A673 (cell line): Measurements from ENCODE around the gene AHCYL2.

Experiments used
- CTCF ChIP-seq: fragments of 300-800, 200-600 bp; sonication (generic); conservative IDR thresholded peaks from 2 replicates; pipeline ENCODE4 v1.5.1; 2017; ENCODE audit warnings: low read depth, mild to moderate bottlenecking, antibody characterized with exemption, low read length, moderate library complexity, mixed read lengths
- EZH2 ChIP-seq: fragments of 200-600 bp; sonication (generic); IDR thresholded peaks from 2 replicates; pipeline ENCODE4 v1.6.1; 2017; ENCODE audit warnings: borderline replicate concordance, low read depth, mild to moderate bottlenecking, mixed read lengths, antibody characterized with exemption, low read length; ENCODE audit not compliant: poor library complexity, severe bottlenecking

- TF ChIP-seq CTCF (no peak), EZH2 (no peak)
Observed at GRCh38 chr7:129256221-129256620, 31.4 kb downstream of the AHCYL2 start.
